Tibial nerve (tissue), 3 donors: ENCODE results near the gene PLXNB2.

Experiments
- CTCF ChIP-seq, 5 experiments: fragments of 200-600 bp in 3 of 5; fragments of 450-650 bp in 2 of 5; sonication (generic) in 3 of 5; IDR thresholded peaks; one replicate each; pipeline ENCODE4 v1.5.1; 2016 to 2019; ENCODE audit warnings: antibody characterized with exemption in 5 of 5, mild to moderate bottlenecking in 3 of 5, moderate library complexity in 2 of 5
- POLR2A ChIP-seq, 2 donors: fragments of 450-650 bp; IDR thresholded peaks; one replicate each; pipeline ENCODE4 v1.6.1; 2017; ENCODE audit warnings: antibody characterized with exemption in 2 of 2, mild to moderate bottlenecking in 2 of 2, moderate library complexity in 2 of 2

DNA sequence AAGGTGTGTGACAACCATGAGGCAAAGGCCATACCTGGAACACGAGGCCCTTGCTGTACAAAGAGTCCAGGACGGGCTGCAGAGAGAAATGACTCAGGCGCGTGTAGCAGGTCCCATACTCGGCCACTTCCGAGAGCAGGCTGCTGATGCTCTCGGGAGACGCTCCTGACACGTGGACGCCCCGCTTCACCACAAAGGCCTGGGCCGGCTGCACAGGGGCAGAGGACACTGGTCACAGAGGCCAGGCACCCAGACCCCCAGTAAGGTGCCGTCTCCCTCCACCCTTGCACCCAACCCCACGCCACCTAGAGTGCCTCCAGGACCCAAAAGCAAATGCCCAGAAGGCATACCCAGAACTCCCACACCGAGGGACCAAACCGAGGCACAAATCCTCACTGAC, 78.1 kb downstream of the PLXNB2 start:
- TF ChIP-seq CTCF (IDR thresholded peaks at IDR 0.05), result no peak
- no peak for TF ChIP-seq POLR2A (IDR thresholded peaks at IDR 0.05)
